Natural killer cell (primary cell): Measurements from ENCODE around the gene NCOA1. TPM values are rescaled to one million over a fixed set of nuclear protein-coding genes. Genes with fewer than 3 reads are reported as not detected.

Experiments
- ATAC-seq, 3 donors: fragments of 150-1000 bp in 2 of 3; fragments of 200-7000 bp in 1 of 3; cut with Tn5 transposase; 1 replicate in 1 of 3; 2 replicates in 2 of 3; pipeline ENCODE4 v1.10.0; 2021; ENCODE audit warnings: mild to moderate bottlenecking in 2 of 3, moderate library complexity in 2 of 3
- DNase-seq, 2 donors: peaks; one replicate each; pipeline versions ENCODE4 v3.0.0 to v3.0.0-alpha.2; 2013 to 2021; ENCODE audit warnings: mixed read lengths in 1 of 2
- H3K27ac ChIP-seq: one replicate; pipeline ENCODE4 v1.5.1; 2013; ENCODE audit warnings: mild to moderate bottlenecking, low read length
- H3K27me3 ChIP-seq: one replicate; pipeline ENCODE4 v1.6.1; 2013; ENCODE audit warnings: low read length; ENCODE audit not compliant: control insufficient read depth, insufficient read depth
- H3K36me3 ChIP-seq: one replicate; pipeline ENCODE4 v1.6.1; 2013; ENCODE audit warnings: low read length; ENCODE audit not compliant: control insufficient read depth, insufficient read depth
- H3K4me1 ChIP-seq: one replicate; pipeline ENCODE4 v1.6.1; 2013; ENCODE audit warnings: low read length; ENCODE audit not compliant: control insufficient read depth, insufficient read depth
- H3K4me3 ChIP-seq: one replicate; pipeline ENCODE4 v1.5.1; 2013; ENCODE audit warnings: low read length
- H3K9me3 ChIP-seq: one replicate; pipeline ENCODE4 v1.6.1; 2013; ENCODE audit warnings: low read length; ENCODE audit not compliant: control insufficient read depth, insufficient read depth
- H3K27ac Mint-ChIP-seq, 2 donors: one replicate each; pipeline ENCODE4 v1.8.0; 2022; ENCODE audit warnings: mild to moderate bottlenecking in 2 of 2, mixed read lengths in 2 of 2, moderate library complexity in 1 of 2
- H3K27me3 Mint-ChIP-seq, 2 donors: one replicate each; pipeline ENCODE4 v1.8.0; 2022; ENCODE audit warnings: low read depth in 2 of 2, mixed read lengths in 2 of 2
- H3K36me3 Mint-ChIP-seq: one replicate; pipeline ENCODE4 v1.8.0; 2022; ENCODE audit warnings: mixed read lengths
- H3K4me1 Mint-ChIP-seq, 2 donors: one replicate each; pipeline ENCODE4 v1.8.0; 2022; ENCODE audit warnings: mixed read lengths in 2 of 2
- H3K4me3 Mint-ChIP-seq: one replicate; pipeline ENCODE4 v1.8.0; 2022; ENCODE audit warnings: mild to moderate bottlenecking, moderate library complexity, mixed read lengths
- H3K9me3 Mint-ChIP-seq, 2 donors: one replicate each; pipeline ENCODE4 v1.8.0; 2022; ENCODE audit warnings: mixed read lengths in 2 of 2
- WGBS: methylation state at CpG from one replicate; pipeline ENCODE4 v1.1.7; 2013; ENCODE audit warnings: missing lambda C conversion rate; ENCODE audit not compliant: insufficient coverage; 5-methylcytosine and 5-hydroxymethylcytosine counted together
- intact Hi-C: fragments of 100-400 bp; cut with micrococcal nuclease; formaldehyde crosslinking; loops from one replicate; pipeline ENCODE4 v1.14.2; 2022
- total RNA-seq, 4 donors: library from RNA; stranded (reverse); fragments of 120-200 nt in 1 of 4; gene quantifications; one replicate each; pipeline versions ENCODE4 v1.2.3 to v1.2.4, GENCODE V29; 2013 to 2022
- TF ChIP-seq, protein P1 (sequence below): fragments of 200-600 bp; IDR thresholded peaks from one replicate; pipeline ENCODE4 v1.8.0; 2022; ENCODE audit warnings: antibody characterized with exemption

Gene NCOA1
- total RNA-seq, 3 donors from 2014 or later (not counting 1 experiment from before 2014, with no cell fraction given), result 122 to 149 (median 124) TPM

DNA sequence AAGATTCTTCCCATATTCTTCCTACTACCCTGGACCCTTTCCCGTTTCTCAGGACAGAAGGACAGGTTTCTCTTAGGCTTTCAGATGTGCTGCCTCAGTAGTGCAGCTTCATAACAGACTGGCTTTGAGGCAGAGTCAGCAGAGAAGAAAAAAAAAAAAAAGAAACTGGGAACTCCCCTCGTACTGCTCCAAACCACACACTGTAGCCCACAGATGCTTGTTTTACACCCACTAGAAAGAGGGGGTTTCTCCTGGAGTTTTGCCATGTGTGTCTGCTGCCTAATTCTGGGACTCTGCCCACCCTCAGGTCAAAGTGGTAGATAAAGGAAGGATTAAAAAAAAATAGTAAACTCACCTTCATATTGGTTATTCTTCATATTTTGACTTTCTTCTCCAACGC lies 95.9 kb downstream of the NCOA1 start:
- H3K36me3 Mint-ChIP-seq, result peaks cover 15% of the 10 kb centered on the region
- peaks cover 66 to 69% of the 10 kb centered on the region in 2 donors for H3K4me1 Mint-ChIP-seq
- WGBS, result 57% methylated on average over 1 of the region's 3 CpGs
- H3K4me3 Mint-ChIP-seq, result peak overlapping the region; percentile 68
- intact Hi-C loops, result loop anchor here (5.0 kb wide), 1 partner anchor 95 kb away; the partner anchor contains the start of gene NCOA1
- ATAC-seq, result peak; percentile 83 to 89 (median 86)
- TF ChIP-seq, protein P1, sequence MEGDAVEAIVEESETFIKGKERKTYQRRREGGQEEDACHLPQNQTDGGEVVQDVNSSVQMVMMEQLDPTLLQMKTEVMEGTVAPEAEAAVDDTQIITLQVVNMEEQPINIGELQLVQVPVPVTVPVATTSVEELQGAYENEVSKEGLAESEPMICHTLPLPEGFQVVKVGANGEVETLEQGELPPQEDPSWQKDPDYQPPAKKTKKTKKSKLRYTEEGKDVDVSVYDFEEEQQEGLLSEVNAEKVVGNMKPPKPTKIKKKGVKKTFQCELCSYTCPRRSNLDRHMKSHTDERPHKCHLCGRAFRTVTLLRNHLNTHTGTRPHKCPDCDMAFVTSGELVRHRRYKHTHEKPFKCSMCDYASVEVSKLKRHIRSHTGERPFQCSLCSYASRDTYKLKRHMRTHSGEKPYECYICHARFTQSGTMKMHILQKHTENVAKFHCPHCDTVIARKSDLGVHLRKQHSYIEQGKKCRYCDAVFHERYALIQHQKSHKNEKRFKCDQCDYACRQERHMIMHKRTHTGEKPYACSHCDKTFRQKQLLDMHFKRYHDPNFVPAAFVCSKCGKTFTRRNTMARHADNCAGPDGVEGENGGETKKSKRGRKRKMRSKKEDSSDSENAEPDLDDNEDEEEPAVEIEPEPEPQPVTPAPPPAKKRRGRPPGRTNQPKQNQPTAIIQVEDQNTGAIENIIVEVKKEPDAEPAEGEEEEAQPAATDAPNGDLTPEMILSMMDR, result no peak
- Histone ChIP-seq H3K4me3 (no peak overlapping the region), H3K9me3 (no peaks in the 10 kb centered on the region), H3K27me3 (no peaks in the 10 kb centered on the region), H3K27ac (no peak overlapping the region), H3K36me3 (no peaks in the 10 kb centered on the region), H3K4me1 (peaks cover 24% of the 10 kb centered on the region)
- peak overlapping the region; percentile 78 to 81 for H3K27ac Mint-ChIP-seq
- peak; percentile 29 to 76 for DNase-seq
- H3K27me3 Mint-ChIP-seq, result no peaks in the 10 kb centered on the region
- H3K9me3 Mint-ChIP-seq, result no peaks in the 10 kb centered on the region

DNA sequence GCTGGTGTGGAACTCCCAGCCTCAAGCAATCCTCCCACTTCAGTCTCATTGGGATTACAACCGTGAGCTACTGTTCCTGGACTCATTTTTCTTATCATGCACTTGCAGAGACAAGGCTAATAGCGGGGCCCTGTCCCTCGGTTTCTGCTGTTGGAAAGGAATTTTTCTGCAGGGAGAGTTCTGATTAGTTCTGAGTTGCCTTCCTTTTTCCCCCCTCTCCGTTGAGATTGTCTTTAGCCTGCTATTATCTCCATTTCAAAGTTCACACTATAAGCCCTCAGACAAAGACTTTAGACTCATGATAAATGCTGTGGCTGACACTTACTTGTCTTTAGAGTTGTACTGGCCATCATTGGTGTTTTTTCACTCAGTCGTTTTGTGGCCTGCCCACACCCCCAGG lies 97.2 kb downstream of the NCOA1 start:
- Mint-ChIP-seq H3K27ac (peak overlapping the region; percentile 77 to 81), H3K27me3 (no peaks in the 10 kb centered on the region), H3K36me3 (peaks cover 7% of the 10 kb centered on the region), H3K4me1 (peaks cover 55 to 59% of the 10 kb centered on the region in 2 donors), H3K9me3 (no peaks in the 10 kb centered on the region), H3K4me3 (peak overlapping the region; percentile 8)
- WGBS, result 75% methylated on average over 5 of the region's 5 CpGs
- ATAC-seq, result peak in 1 of 3 donors; percentile 39
- TF ChIP-seq, protein P1, result no peak
- DNase-seq, result no peak
- no peak overlapping the region for H3K4me3 ChIP-seq
- no peak overlapping the region for H3K27ac ChIP-seq
- intact Hi-C loops, result loop anchor here (5.0 kb wide), 1 partner anchor 96 kb away; the partner anchor contains the start of gene NCOA1
- H3K9me3 ChIP-seq, result no peaks in the 10 kb centered on the region
- H3K27me3 ChIP-seq, result no peaks in the 10 kb centered on the region
- H3K36me3 ChIP-seq, result no peaks in the 10 kb centered on the region
- H3K4me1 ChIP-seq, result peaks cover 24% of the 10 kb centered on the region

DNA sequence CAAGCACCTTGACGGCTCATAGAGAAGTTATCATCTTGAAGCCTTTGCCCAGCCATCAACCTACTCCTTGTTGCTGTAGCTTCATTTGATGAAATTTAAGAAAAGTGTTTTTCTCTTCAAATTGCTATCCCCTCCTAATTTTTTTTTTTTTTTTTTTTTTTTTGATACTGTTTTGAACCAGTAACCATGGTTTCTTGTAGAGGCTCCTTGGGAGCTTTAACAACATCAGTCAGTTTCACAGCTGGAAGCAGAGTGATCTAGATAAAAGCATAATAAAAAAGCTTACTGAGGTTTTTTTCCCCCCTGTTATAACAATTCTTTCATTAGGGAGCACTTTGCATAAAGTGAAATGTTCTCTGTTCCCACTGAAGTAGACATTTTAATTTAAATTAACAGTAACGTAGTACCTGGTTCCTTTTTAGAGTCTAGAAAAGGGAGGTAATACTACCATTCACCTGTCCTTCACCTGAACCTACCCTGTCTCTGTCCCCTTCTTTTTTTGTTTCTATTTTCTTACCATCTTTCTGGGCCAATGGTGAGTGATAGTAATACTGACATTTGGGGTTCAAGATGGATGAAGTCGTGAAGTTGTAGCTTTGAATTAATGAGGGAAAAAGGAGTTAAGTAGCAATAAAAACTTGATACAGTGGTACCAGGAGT lies 101.5 kb downstream of the NCOA1 start:
- intact Hi-C loops, result no loop called here
- peak overlapping the region in 1 of 2 donors; percentile 4 for H3K27ac Mint-ChIP-seq

More for the DNA sequence above, 101.5 kb downstream of the NCOA1 start:
- ATAC-seq, result no peak
- H3K27me3 Mint-ChIP-seq, result no peaks in the 10 kb centered on the region
- no peak for DNase-seq
- peaks cover 7% of the 10 kb centered on the region for H3K36me3 Mint-ChIP-seq
- H3K4me1 ChIP-seq, result peaks cover 10% of the 10 kb centered on the region
- H3K36me3 ChIP-seq, result peaks cover 3% of the 10 kb centered on the region
- H3K27ac ChIP-seq, result no peak overlapping the region
- H3K27me3 ChIP-seq, result no peaks in the 10 kb centered on the region
- H3K4me3 ChIP-seq, result no peak overlapping the region
- WGBS, result 97% methylated on average over 1 of the region's 3 CpGs
- no peak overlapping the region for H3K4me3 Mint-ChIP-seq
- peaks cover 42 to 51% of the 10 kb centered on the region in 2 donors for H3K4me1 Mint-ChIP-seq
- TF ChIP-seq, protein P1, result no peak
- H3K9me3 ChIP-seq, result no peaks in the 10 kb centered on the region
- H3K9me3 Mint-ChIP-seq, result no peaks in the 10 kb centered on the region
